HL-60 (cell line): ENCODE results near the gene ZFP92.

Source experiments
- DNase-seq, 2 experiments: peaks; one replicate each; pipeline ENCODE4 v3.0.0-alpha.2; 2010 to 2020; ENCODE audit warnings: low read depth in 1 of 2, low spot score in 1 of 2
- H3K27ac ChIP-seq: fragments of 250-450 bp; sonication (Bioruptor Pico); replicated peaks from 2 replicates; pipeline ENCODE4 v1.5.1; 2020; ENCODE audit warnings: mild to moderate bottlenecking, moderate library complexity
- H3K27me3 ChIP-seq: fragments of 250-450 bp; sonication (Bioruptor Pico); 2 replicates; pipeline ENCODE4 v1.5.1; 2021; ENCODE audit warnings: mild to moderate bottlenecking, moderate library complexity; ENCODE audit not compliant: insufficient read depth, poor library complexity, severe bottlenecking
- H3K4me3 ChIP-seq: replicated peaks from 2 replicates; pipeline ENCODE4 v1.5.1; 2011; ENCODE audit warnings: mild to moderate bottlenecking, control low read depth, low read length; ENCODE audit not compliant: insufficient read depth
- GABPA ChIP-seq: IDR thresholded peaks from 2 replicates; pipeline ENCODE4 v1.6.1; 2012; ENCODE audit warnings: low read depth
- POLR2AphosphoS5 ChIP-seq: IDR thresholded peaks from 2 replicates; pipeline ENCODE4 v1.6.1; 2012; ENCODE audit warnings: low read depth
- REST ChIP-seq: IDR thresholded peaks from 2 replicates; pipeline ENCODE4 v1.6.1; 2012; ENCODE audit warnings: low read depth; ENCODE audit not compliant: insufficient replicate concordance
- SPI1 ChIP-seq: IDR thresholded peaks from 2 replicates; pipeline ENCODE4 v1.6.1; 2012; ENCODE audit warnings: low read depth, mild to moderate bottlenecking, borderline replicate concordance
- TF ChIP-seq, protein P1 (sequence below): IDR thresholded peaks from one replicate; pipeline ENCODE4 v1.5.1; 2011; ENCODE audit warnings: low read length, control low read depth, inconsistent platforms; ENCODE audit not compliant: insufficient read depth

The ZFP92 gene

GRCh38 chrX:153450949-153451277 is 39.6 kb downstream of the ZFP92 start:
- Histone ChIP-seq H3K27me3 (no peaks in the 10 kb centered on the region), H3K27ac (no peak overlapping the region), H3K4me3 (no peak overlapping the region)
- no peak for DNase-seq
- TF ChIP-seq, protein P1, sequence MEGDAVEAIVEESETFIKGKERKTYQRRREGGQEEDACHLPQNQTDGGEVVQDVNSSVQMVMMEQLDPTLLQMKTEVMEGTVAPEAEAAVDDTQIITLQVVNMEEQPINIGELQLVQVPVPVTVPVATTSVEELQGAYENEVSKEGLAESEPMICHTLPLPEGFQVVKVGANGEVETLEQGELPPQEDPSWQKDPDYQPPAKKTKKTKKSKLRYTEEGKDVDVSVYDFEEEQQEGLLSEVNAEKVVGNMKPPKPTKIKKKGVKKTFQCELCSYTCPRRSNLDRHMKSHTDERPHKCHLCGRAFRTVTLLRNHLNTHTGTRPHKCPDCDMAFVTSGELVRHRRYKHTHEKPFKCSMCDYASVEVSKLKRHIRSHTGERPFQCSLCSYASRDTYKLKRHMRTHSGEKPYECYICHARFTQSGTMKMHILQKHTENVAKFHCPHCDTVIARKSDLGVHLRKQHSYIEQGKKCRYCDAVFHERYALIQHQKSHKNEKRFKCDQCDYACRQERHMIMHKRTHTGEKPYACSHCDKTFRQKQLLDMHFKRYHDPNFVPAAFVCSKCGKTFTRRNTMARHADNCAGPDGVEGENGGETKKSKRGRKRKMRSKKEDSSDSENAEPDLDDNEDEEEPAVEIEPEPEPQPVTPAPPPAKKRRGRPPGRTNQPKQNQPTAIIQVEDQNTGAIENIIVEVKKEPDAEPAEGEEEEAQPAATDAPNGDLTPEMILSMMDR: no peak
- TF ChIP-seq GABPA (no peak), SPI1 (no peak), POLR2AphosphoS5 (no peak), REST (no peak)

DNA sequence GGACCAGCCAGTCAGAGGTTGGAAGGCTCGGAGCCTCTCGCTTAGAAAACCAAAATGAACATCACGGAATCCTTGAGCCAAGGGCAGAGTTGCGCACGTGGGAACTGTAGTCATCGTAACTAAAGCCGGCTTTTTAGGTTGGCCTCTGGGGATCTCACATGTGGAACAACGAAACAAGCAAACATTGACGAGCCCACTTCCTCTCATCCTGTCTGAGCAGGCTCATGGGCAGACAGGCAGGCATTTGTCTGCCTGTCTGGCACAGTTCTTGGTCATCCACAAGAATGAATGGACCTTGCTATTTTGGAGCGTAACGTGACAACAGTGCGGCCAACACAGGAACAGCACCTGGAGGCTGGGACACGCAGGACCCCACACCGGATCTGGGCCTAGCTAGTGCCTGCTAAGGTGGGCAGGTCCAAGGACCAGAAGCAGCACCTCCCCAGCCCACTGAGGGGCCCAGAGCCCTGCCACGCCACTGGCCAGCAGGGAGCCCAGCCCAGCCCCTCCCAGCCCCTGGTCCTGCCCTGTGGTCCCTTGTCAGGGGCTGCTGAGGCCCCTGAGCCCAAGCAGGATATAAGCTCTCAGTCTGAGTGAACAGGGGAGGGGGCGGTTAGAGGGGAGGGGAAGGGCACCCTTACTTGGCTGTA is 43.8 kb downstream of the ZFP92 start:
- Histone ChIP-seq H3K27me3 (no peaks in the 10 kb centered on the region), H3K4me3 (no peak overlapping the region), H3K27ac (no peak overlapping the region)
- DNase-seq: no peak
- TF ChIP-seq, protein P1: no peak
- TF ChIP-seq GABPA (no peak), SPI1 (no peak), REST (no peak), POLR2AphosphoS5 (no peak)

DNA sequence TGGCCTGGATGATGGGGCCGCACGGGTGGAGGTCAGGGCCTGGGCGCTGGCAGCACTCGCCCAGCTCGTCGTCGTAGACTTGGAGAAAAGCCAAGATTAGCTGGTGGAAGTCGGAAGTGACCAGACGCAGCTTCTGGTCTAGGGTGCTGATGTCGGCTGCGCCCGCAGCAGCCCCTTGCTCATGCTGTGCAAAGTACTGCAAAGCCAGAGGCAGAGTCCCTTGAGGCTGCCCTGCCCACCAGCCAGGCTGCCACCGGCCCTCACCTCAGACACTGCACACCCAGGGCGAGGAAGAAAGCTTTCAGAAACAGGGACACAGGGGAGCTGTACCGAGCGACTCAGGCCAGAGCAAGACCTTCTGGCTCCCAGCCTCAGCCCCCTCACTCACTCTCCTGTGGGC is 44.3 kb downstream of the ZFP92 start:
- no peaks in the 10 kb centered on the region for H3K27me3 ChIP-seq
- TF ChIP-seq SPI1: no peak
- no peak for TF ChIP-seq GABPA
- TF ChIP-seq, protein P1: no peak
- no peak for TF ChIP-seq REST
- TF ChIP-seq POLR2AphosphoS5: no peak
- DNase-seq: no peak
- no peak overlapping the region for H3K4me3 ChIP-seq
- no peak overlapping the region for H3K27ac ChIP-seq
